Mammary epithelial cell (primary cell): Measurements from ENCODE around the gene PPARA.

Experiments used
- EZH2 ChIP-seq: IDR thresholded peaks from 2 replicates; pipeline ENCODE4 v1.6.1; 2012; ENCODE audit warnings: low read length, inconsistent platforms, borderline replicate concordance
- TF ChIP-seq, protein P1 (sequence below), 2 donors: IDR thresholded peaks in 1 of 2; conservative IDR thresholded peaks in 1 of 2; 2 replicates each; pipeline ENCODE4 v1.5.1; 2011 to 2012; ENCODE audit warnings: inconsistent platforms in 2 of 2, low read length in 2 of 2, mild to moderate bottlenecking in 2 of 2, control low read depth in 1 of 2, low read depth in 1 of 2; ENCODE audit not compliant: insufficient read depth in 1 of 2; ENCODE audit errors: extremely low read depth in 1 of 2

DNA sequence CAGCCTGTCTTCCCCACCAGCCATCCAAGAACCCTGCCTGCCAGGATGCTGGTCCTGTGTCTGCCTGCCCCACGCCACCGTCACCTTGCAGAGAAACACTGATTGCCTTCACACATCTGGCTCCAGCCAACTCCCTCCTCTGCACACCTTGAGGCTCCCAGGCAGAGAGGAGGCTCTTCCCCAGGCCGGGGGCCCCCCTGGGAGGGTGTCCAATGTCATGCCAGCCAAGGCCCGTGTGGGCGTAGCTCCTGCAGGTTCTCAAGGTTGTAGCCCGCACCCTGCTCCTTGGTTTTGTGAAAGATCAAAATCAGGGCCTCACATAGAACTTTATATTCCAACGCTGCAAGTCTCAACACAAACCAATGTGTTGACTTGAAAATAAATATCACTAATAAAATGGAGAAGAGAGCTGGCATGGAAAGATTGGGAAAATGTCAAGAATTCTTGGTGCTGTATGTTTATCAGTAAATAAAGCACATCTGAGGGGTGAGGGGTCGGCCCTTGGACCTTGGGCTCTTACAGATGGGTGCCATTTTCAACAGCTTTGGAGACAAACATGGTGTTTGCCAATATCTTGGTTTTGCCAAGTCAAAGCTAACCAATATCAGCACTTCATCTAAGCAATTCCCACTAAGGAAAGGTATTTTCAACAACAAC, 6.7 kb upstream of the PPARA start:
- TF ChIP-seq, protein P1, sequence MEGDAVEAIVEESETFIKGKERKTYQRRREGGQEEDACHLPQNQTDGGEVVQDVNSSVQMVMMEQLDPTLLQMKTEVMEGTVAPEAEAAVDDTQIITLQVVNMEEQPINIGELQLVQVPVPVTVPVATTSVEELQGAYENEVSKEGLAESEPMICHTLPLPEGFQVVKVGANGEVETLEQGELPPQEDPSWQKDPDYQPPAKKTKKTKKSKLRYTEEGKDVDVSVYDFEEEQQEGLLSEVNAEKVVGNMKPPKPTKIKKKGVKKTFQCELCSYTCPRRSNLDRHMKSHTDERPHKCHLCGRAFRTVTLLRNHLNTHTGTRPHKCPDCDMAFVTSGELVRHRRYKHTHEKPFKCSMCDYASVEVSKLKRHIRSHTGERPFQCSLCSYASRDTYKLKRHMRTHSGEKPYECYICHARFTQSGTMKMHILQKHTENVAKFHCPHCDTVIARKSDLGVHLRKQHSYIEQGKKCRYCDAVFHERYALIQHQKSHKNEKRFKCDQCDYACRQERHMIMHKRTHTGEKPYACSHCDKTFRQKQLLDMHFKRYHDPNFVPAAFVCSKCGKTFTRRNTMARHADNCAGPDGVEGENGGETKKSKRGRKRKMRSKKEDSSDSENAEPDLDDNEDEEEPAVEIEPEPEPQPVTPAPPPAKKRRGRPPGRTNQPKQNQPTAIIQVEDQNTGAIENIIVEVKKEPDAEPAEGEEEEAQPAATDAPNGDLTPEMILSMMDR (conservative IDR thresholded peaks at IDR 0.05 in 1 of 2, IDR thresholded peaks at IDR 0.05 in 1 of 2; ENCODE audit: extremely low read depth in 1 of 2, insufficient read depth in 1 of 2, low read depth in 1 of 2, low read length in 2 of 2): no peak
- no peak for TF ChIP-seq EZH2
